Measurements from ENCODE around the gene STUB1. TPM values are rescaled to one million over a fixed set of nuclear protein-coding genes. Genes with fewer than 3 reads are reported as not detected.

STUB1 gene
- total RNA-seq, 2 donors from 2014 or later = 65.5 to 67.4 TPM

DNA sequence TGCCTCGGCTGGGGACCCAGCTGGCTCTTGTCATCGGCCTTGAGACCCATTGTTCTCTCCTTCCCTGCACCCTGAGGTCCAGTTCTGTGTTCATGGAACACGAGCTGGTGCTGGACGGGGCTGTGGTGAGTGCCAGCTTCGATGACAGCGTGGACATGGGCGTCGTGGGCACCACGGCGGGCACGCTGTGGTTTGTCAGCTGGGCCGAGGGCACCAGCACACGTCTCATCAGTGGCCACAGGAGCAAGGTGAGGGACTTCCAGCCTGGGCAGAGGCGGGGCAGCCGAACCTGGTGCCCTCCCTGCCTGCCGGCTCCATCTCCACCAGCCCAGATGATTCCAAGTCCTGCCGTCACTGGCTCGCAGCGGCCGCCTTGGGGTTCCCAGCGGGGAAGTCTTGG lies 17.6 kb upstream of the STUB1 start:
- H3K4me3 Mint-ChIP-seq = no peak overlapping the region
- no peaks in the 10 kb centered on the region for H3K9me3 ChIP-seq (ENCODE audit: control insufficient read depth, low read length, poor library complexity, severe bottlenecking)
- H3K27me3 Mint-ChIP-seq = no peaks in the 10 kb centered on the region
- peaks cover 5% of the 10 kb centered on the region for H3K4me1 Mint-ChIP-seq
- DNase-seq (no peak), ATAC-seq (no peak)
- no peak overlapping the region for H3K27ac Mint-ChIP-seq
- no peaks in the 10 kb centered on the region for H3K36me3 Mint-ChIP-seq (ENCODE audit: low read depth)

DNA sequence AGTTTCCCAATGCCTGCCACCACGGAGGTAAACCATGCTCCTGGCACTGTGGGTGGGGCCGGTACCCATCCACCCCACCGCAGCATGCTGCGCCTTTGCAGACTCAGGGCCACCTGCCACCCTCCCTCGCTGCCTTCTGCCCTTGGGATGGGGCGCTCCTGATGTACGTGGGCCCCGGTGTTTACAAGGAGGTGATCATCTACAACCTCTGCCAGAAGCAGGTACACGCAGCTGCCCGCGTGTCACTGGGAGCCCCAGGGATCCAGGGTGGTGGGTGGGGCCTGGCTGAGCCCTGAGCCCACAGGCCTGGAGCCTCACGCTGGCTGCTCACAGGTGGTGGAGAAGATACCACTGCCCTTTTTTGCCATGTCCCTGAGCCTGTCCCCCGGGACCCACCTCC lies 13.6 kb upstream of the STUB1 start:
- H3K9me3 ChIP-seq (ENCODE audit: control insufficient read depth, low read length, poor library complexity, severe bottlenecking) = no peaks in the 10 kb centered on the region
- H3K27ac Mint-ChIP-seq = no peak overlapping the region
- no peak for ATAC-seq
- H3K36me3 Mint-ChIP-seq (ENCODE audit: low read depth) = no peaks in the 10 kb centered on the region
- peaks cover 7% of the 10 kb centered on the region for H3K4me1 Mint-ChIP-seq
- H3K4me3 Mint-ChIP-seq = no peak overlapping the region
- DNase-seq = no peak
- H3K27me3 Mint-ChIP-seq = no peaks in the 10 kb centered on the region

DNA sequence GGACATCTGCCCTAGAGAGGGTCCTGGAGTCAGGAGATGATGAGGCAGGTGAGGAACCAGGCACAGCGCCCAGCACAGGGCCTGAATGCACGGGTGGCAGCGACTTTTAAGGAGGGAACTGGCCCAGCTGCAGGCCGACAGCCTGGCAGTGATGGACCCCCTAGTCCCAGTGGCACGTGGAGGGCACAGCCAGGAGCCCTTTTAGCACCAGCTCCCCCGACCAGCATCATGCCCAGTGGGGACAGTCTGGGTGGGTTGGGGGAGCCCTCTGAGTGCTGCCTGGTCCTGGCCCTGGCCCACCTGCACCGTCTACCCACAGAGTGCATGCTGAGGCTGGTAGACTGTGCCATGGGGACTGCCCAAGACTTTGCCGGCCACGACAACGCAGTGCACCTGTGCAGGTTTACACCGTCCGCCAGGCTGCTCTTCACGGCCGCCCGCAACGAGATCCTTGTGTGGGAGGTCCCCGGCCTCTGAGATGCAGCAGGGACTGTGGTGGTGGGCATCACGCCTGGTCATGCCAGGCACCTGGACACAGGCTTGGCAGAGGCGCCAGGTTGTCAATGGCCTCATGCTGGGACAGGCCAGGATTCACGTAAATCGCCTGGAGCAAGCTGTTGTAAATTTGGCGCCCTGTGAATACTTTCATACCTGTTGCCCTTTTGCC lies 13.0 kb upstream of the STUB1 start:
- ATAC-seq = no peak
- H3K27me3 Mint-ChIP-seq = no peaks in the 10 kb centered on the region

DNA sequence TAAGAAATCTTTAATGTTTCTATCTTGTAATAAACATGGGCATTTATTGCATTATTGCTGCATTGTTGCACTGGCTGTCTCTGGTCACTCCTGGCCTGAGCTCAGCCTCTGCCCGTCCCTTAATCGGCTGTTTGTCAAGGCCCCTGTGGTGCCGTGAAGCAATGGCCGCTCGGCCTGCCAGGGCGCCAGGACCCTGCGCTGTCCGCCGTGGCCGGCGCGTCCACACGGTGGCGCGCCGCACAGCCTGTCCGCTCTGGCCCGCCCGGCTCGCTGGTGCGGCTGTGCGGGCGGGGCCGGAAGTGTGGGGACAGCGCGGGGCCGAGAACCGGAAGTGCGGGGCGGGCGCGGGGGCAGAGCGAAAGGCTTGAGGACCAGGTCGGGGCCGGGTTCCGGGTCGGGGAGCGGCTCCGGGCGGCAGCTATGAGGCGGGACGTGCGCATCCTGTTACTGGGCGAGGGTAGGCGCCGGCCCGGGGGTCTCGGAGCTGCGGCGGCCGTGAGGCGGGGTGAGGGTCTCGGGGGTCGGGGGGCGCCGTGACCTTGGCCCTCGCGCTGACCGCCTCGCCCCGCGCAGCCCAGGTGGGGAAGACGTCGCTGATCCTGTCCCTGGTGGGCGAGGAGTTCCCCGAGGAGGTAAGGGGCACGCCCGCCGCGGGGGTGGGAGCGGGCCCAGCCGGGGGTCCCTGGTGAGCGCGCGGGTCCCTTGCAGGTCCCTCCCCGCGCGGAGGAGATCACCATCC lies 12.3 kb upstream of the STUB1 start, which contains the start of gene RHOT2:
TSS of gene RHOT2 (plus strand) at position 353 of the 739 bp plus-strand sequence. CDS start at position 421, 68 bp downstream.
- DNase-seq (peak; percentile 81 to 87 (median 86)), ATAC-seq (peak; percentile 98)
- Mint-ChIP-seq H3K27me3 (no peaks in the 10 kb centered on the region), H3K27ac (peak within 1 kb of the TSS; percentile 73), H3K4me3 (peak within 1 kb of the TSS; percentile 83), H3K4me1 (peaks cover 7% of the 10 kb centered on the region), H3K36me3 (ENCODE audit: low read depth) (no peaks in the 10 kb centered on the region)
- H3K9me3 ChIP-seq (ENCODE audit: control insufficient read depth, low read length, poor library complexity, severe bottlenecking) = no peaks in the 10 kb centered on the region

More for the DNA sequence above, 13.0 kb upstream of the STUB1 start:
- peaks cover 7% of the 10 kb centered on the region for H3K4me1 Mint-ChIP-seq
- H3K9me3 ChIP-seq (ENCODE audit: control insufficient read depth, low read length, poor library complexity, severe bottlenecking) = no peaks in the 10 kb centered on the region
- peak overlapping the region; percentile 83 for H3K4me3 Mint-ChIP-seq
- H3K27ac Mint-ChIP-seq = peak overlapping the region; percentile 73
- no peak for DNase-seq
- no peaks in the 10 kb centered on the region for H3K36me3 Mint-ChIP-seq (ENCODE audit: low read depth)

DNA sequence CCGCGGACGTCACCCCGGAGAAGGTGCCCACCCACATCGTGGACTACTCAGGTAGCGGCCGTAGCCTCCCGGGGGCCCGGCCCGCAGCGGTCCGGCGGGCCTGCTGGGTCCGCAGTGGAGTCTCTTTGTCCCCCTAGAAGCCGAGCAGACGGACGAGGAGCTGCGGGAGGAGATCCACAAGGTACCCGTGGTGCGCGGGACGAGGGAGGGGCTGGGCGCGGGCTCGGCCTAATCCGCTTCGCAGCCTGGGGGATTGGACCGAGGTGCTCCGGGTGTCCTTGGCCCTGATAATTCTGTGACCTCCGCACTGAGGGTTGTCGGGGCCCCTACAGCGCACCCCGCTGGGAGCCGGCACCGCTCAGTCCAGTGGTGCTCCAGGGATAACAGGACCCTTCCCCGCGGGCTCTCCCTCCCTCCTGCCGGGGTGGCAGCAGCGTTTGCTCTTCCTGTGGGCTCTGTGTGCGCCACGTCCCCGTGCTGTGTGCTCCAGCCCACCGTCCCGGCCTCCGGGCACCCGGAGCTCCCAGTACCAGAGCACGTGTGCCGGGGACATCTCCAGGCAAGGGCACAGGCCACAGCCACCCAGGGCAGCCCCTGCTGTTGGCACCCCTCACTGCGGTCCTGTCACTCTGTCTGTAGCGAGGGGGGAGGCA lies 11.6 kb upstream of the STUB1 start:
- H3K27ac Mint-ChIP-seq = no peak overlapping the region
- H3K27me3 Mint-ChIP-seq = no peaks in the 10 kb centered on the region
- no peak for DNase-seq

DNA sequence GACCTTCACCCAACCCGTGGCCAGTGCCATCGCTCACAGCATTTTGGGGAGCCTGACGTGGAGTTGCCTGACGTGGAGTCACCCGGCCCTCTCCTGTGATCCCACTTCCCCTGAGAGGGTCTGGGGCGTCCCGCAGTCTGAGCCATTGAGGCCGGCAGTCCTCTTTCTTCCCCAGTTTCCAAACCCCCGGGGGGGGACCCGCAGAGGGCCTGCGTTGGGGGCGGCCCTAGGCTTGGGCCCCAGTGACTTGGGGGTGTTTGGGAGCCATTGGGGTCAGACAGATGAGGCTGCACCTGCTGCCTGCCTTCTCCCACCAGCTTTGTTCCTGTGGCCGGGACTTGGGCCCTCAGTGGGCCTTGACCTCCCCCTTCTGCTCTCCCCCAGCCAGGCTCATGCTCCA lies 10.5 kb upstream of the STUB1 start:
- ATAC-seq = no peak
- Mint-ChIP-seq H3K4me3 (peak overlapping the region; percentile 31), H3K36me3 (ENCODE audit: low read depth) (no peaks in the 10 kb centered on the region), H3K4me1 (peaks cover 8% of the 10 kb centered on the region), H3K27me3 (no peaks in the 10 kb centered on the region), H3K27ac (peak overlapping the region; percentile 29)
- no peaks in the 10 kb centered on the region for H3K9me3 ChIP-seq (ENCODE audit: control insufficient read depth, low read length, poor library complexity, severe bottlenecking)
- DNase-seq = no peak

More for the DNA sequence above, 11.6 kb upstream of the STUB1 start:
- no peaks in the 10 kb centered on the region for H3K36me3 Mint-ChIP-seq (ENCODE audit: low read depth)
- H3K4me1 Mint-ChIP-seq = peaks cover 7% of the 10 kb centered on the region
- ATAC-seq = peak; percentile 8
- peak overlapping the region; percentile 81 for H3K4me3 Mint-ChIP-seq
- no peaks in the 10 kb centered on the region for H3K9me3 ChIP-seq (ENCODE audit: control insufficient read depth, low read length, poor library complexity, severe bottlenecking)

DNA sequence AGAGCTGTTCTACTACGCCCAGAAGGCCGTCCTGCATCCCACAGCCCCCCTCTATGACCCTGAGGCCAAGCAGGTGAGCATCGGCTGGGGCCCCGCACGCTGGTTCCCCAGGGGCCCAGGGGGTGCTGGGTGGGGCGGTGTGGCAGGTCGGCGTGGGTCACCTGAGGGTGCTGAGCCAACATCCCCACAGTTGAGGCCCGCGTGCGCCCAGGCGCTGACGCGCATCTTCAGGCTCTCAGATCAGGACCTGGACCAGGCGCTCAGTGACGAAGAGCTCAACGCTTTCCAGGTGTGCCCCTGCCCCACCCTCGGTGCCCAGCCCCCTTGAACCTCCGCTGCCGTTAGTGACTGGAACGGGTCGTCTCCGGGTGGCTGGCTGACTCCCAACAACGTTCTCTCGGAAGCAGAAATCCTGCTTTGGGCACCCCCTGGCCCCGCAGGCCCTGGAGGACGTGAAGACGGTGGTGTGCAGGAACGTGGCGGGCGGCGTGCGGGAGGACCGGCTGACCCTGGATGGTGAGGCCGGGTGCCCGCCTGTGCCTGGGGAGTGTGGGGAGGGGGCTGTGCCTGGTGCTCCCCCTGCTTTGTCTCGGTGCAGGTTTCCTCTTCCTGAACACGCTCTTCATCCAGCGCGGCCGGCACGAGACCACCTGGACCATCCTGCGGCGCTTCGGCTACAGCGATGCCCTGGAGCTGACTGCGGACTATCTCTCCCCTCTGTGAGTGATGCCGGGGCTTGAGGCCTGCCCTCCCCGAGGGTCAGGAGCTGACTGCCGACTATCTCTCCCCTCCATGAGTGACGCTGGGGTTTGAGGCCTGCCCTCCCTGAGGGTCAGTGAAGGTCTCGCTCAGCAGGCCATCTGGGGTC lies 9.5 kb upstream of the STUB1 start:
- Mint-ChIP-seq H3K27me3 (no peaks in the 10 kb centered on the region), H3K36me3 (ENCODE audit: low read depth) (no peaks in the 10 kb centered on the region), H3K4me1 (peaks cover 14% of the 10 kb centered on the region), H3K4me3 (no peak overlapping the region), H3K27ac (no peak overlapping the region)
- no peak for DNase-seq
- H3K9me3 ChIP-seq (ENCODE audit: control insufficient read depth, low read length, poor library complexity, severe bottlenecking) = no peaks in the 10 kb centered on the region
- ATAC-seq = no peak

DNA sequence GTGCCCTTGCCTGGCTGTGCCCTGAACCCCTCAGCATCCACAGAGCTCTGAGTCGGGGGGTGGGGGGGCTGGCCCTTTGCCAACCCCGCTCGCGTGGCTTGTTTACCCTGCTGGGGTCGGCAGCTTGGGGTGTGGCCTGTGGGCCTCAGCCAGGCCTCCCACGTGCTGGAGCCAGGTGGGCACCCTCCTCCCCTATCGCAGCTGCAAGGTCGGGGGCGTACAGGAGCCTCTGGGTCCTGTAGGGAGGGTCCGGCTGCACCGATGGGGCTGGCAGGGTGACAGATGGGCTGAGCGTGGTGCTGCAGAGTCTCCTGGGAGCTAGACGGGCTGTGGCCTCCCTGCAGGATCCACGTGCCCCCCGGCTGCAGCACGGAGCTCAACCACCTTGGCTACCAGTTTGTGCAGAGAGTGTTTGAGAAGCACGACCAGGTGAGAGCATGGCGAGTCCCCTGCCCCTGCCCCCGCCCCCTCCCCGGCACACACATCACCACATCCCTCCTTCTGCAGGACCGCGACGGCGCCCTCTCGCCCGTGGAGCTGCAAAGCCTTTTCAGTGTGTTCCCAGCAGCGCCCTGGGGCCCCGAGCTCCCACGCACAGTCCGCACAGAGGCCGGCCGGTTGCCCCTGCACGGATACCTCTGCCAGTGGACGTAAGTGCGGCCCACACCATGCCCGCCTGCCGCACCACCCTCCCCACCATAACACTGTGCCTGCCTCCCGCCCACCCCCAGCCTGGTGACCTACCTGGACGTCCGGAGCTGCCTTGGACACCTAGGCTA lies 8.7 kb upstream of the STUB1 start:
- no peaks in the 10 kb centered on the region for H3K27me3 Mint-ChIP-seq
- no peak overlapping the region for H3K4me3 Mint-ChIP-seq
- H3K4me1 Mint-ChIP-seq = peaks cover 14% of the 10 kb centered on the region
- H3K9me3 ChIP-seq (ENCODE audit: control insufficient read depth, low read length, poor library complexity, severe bottlenecking) = no peaks in the 10 kb centered on the region
- DNase-seq (no peak), ATAC-seq (no peak)
- H3K36me3 Mint-ChIP-seq (ENCODE audit: low read depth) = no peaks in the 10 kb centered on the region
- no peak overlapping the region for H3K27ac Mint-ChIP-seq

DNA sequence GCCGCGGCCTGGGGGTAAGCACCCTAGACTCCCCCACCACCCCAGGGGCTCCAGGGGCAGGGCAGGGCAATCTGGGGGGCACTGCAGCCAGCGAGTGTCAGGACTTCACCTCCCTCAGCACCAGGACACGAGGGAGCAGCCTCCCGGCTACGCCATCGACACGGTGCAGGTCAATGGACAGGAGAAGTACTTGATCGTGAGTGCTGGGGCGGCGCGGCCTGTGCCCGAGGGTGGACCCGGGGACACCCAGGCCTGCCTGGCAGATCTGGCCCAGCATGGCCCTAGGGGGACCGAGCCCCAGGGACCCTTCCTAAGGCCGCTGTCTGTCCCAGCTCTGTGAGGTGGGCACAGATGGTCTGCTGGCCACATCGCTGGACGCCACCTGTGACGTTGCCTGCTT lies 7.8 kb upstream of the STUB1 start:
- Mint-ChIP-seq H3K27ac (no peak overlapping the region), H3K36me3 (ENCODE audit: low read depth) (no peaks in the 10 kb centered on the region), H3K27me3 (no peaks in the 10 kb centered on the region), H3K4me1 (peaks cover 14% of the 10 kb centered on the region), H3K4me3 (no peak overlapping the region)
- ATAC-seq = no peak
- no peaks in the 10 kb centered on the region for H3K9me3 ChIP-seq (ENCODE audit: control insufficient read depth, low read length, poor library complexity, severe bottlenecking)
- no peak for DNase-seq

DNA sequence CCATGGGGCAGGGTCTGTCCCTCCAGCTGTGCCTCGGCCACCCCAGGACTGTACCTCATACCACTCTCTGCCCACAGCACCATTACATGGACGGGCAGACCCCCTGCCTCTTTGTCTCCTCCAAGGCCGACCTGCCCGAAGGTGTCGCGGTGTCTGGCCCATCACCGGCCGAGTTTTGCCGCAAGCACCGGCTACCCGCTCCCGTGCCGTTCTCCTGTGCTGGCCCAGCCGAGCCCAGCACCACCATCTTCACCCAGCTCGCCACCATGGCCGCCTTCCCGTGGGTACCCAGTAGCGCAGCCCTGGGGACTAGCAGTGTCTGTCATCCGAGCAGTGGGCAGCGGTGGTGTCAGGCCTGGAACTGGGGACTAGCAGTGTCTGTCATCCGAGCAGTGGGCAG lies 7.4 kb upstream of the STUB1 start:
- no peak overlapping the region for H3K4me3 Mint-ChIP-seq
- DNase-seq (no peak), ATAC-seq (no peak)
- H3K4me1 Mint-ChIP-seq = peaks cover 12% of the 10 kb centered on the region
- no peaks in the 10 kb centered on the region for H3K27me3 Mint-ChIP-seq
- H3K36me3 Mint-ChIP-seq (ENCODE audit: low read depth) = no peaks in the 10 kb centered on the region
- no peak overlapping the region for H3K27ac Mint-ChIP-seq
- no peaks in the 10 kb centered on the region for H3K9me3 ChIP-seq (ENCODE audit: control insufficient read depth, low read length, poor library complexity, severe bottlenecking)

DNA sequence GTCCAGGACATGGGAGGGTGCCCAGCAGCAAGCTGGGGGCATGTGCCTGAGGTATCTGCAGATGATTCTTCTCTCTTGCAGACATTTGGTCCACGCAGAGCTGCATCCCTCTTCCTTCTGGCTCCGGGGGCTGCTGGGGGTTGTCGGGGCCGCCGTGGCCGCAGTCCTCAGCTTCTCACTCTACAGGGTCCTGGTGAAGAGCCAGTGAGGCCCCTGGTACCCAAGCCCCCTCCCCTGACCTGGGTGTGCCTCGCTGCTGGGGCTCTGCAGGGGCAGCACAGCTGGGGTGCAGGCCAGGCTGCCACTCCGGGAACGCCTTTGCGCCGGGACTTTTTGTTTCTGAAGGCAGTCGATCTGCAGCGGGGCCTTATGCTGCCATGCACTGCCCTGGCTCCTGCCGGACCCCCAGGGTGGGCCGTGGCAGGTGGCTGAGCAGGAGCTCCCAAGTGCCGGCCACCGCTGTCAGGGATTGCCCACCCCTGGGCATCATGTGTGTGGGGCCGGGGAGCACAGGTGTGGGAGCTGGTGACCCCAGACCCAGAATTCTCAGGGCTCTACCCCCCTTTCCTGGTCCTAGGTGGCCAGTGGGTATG lies 6.7 kb upstream of the STUB1 start:
- DNase-seq (no peak), ATAC-seq (no peak)
- Mint-ChIP-seq H3K4me3 (no peak overlapping the region), H3K27me3 (no peaks in the 10 kb centered on the region), H3K36me3 (ENCODE audit: low read depth) (no peaks in the 10 kb centered on the region), H3K27ac (no peak overlapping the region), H3K4me1 (peaks cover 12% of the 10 kb centered on the region)
- no peaks in the 10 kb centered on the region for H3K9me3 ChIP-seq (ENCODE audit: control insufficient read depth, low read length, poor library complexity, severe bottlenecking)
